HG03175 (cell line): ENCODE results near the gene ARMC9.
"Not testable (repeated sequence)": the region's sequence is repeated elsewhere in the genome, so short reads cannot be mapped to it uniquely, and the experiment has no call there.

Source experiments
- ATAC-seq: cut with Tn5 transposase; IDR thresholded peaks from one replicate; pipeline ENCODE4 v1.9.1; 2021; ENCODE audit warnings: mild to moderate bottlenecking, moderate library complexity; ENCODE audit not compliant: unreplicated experiment

The ARMC9 gene

DNA sequence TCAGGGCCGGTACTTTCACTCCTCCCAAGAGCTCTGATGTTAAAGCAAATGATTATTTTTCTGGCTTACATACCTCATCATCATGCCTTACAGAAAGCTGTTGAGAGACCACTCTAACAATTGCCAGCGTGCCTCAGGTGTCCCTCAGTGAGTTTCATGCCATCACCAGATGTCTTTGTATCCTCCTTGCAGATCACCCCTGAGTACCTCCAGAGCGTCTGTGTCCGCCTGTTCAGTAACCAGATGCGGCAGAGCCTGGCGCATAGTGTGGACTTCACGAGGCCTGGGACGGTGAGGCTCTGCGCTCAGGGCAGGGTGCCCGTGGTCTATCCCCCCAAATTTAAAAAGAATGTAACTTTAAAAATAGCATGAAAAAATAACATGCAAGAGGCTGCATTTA, 41.3 kb downstream of the ARMC9 start:
- ATAC-seq: no peak

- no peak for ATAC-seq
Observed at GRCh38 chr2:231241755-231242507, 43.5 kb downstream of the ARMC9 start.

DNA sequence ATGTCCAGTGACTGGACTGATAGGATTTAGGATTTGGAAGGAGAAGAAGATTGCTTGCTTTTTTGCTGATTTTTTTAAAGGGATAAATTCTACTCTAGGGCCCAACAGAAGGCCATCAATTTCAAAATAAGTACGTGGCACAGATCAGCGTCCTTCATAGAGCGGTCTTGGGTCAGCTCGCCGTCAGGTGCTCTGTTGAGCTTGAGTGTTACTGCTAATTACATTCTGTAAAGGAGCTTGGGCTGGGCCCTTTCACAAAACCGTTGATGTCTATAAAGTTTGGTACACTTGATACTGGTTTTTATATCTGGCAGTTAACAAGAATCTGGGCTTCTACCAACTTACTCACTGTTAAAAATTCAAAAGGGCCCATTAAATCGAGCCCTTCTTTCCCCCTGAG, 45.4 kb downstream of the ARMC9 start:
- no peak for ATAC-seq

DNA sequence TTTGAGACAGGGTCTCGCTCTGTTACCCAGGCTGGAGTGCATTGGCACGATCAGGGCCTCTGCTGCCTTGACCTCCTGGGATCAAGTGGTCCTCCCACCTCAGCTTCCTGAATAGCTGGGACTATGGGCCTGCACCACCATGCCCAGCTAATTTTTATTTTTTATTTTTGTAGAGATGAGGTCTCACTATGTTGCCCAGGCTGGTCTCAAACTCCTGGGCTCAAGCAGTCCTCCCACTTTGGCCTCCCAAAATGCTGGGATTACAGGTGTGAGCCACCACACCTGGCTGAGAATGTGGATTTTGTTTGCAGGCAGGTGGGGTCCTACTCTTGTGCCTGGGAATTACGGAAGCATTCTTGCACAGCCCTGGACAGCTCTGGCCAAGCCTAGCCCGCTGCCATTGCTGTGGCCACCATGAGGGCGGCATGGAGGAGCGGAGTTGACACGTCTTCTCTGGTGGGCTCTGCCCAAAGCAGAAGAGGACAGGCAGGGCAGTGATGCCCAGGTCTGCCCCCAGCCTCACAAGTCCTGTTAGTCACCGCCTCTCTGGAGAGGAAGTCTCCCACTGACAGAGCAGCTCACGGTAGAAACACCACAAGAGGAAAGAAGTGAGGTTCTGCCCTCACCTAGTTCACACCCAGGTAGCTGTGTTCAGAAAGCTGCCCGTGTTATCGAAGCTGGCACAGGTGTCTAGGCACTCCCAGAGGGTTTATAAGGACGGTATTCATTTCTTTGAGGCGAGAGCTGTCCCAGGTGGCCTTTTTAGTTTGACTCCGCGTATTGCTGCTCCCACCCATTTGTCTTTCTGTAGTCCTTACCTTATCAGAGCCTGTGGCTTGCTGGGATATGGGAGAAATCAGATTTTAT, 46.2 kb downstream of the ARMC9 start:
- no peak for ATAC-seq

- no peak for ATAC-seq
Observed at GRCh38 chr2:231245249-231246094, 47.0 kb downstream of the ARMC9 start.

DNA sequence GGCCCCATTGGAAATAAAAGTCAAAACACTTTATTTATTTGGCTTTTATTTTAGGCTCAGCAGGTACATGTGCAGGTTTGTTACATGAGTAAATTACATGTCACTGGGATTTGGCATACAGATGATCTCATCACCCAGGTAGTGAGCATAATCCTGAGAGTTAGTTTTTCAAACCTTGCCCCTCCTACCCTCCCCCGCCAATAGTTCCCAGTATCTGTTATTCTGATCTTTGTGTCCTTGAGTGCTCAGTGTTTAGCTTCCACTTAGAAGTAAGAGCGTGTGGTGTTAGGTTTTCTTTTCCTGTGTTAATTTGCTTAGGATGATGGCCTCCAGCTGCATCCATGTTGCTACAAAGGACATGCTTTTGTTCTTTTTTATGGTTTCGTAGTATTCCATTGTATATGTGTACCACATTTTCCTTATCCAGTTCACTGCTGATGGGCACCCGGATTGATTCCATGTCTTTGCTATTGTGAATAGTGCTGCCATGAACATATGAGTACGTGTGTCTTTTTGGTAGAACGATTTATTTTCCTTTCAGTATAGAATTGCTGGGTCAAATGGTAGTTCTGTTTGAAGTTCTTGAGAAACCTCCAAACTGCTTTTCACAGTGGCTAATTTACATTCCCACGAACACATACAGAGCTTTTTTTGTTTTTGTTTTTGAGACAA, 47.9 kb downstream of the ARMC9 start:
- no peak for ATAC-seq

DNA sequence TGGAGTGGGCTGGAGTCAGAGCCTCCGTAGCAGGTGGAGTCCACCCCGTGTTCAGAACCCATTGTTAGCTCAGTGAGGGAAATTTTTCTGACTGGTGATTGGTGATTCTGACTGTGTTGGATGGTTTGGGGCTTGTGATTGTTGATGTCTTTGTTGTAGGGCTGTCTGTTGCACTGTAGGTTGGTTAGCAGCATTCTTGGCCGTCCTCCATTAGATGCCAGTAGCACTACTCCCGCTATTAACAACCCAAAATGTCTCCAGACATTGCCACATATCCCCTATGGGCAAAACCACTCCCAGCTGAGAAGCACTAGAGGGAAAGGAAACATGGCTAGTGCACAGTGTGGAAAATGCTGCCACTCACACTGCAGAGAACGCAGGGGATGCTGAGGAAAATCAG, 51.7 kb downstream of the ARMC9 start:
- no peak for ATAC-seq

DNA sequence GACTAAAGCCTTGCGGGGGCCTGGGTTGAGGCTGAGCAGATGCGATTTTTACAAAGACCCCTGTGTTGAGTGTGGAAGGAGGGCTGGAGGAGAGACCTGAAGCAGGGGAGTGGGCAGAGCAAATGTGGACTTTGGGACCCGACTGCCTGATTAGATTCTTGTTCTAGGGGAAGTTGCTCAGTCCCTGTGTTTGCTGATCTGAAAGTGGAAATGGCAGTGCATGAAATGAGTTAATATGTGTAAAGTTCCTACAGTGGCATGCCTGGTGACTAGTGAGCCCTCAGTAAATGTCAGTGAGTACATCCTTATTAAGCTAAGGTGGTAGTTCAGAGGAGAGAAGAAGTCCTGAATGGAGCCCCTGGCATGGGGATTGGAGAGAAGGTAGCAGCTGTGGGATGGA, 52.3 kb downstream of the ARMC9 start:
- ATAC-seq: no peak

DNA sequence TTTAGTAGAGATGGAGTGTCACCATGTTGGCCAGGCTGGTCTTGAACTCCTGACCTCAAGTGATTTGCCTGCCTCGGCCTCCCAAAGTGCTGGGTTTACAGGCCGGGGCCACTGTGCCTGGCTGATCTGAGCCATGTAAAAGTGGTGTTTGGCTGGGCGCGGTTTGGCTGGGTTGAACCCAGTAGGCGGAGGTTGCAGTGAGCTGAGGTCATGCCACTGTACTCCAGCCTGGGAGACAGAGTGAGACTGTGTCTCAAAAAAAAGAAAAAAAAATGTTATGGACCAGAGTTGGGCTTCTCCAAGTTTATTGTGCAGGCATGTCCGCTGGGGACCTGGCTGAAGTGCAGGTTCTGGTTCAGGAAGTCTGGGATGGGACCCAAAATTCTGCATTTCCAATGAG, 54.9 kb downstream of the ARMC9 start:
- ATAC-seq: not testable (repeated sequence)

GRCh38 chr2:231256494-231256893, 58.1 kb downstream of the ARMC9 start:
- ATAC-seq: no peak

GRCh38 chr2:231257763-231258162, 59.3 kb downstream of the ARMC9 start:
- ATAC-seq: no peak

DNA sequence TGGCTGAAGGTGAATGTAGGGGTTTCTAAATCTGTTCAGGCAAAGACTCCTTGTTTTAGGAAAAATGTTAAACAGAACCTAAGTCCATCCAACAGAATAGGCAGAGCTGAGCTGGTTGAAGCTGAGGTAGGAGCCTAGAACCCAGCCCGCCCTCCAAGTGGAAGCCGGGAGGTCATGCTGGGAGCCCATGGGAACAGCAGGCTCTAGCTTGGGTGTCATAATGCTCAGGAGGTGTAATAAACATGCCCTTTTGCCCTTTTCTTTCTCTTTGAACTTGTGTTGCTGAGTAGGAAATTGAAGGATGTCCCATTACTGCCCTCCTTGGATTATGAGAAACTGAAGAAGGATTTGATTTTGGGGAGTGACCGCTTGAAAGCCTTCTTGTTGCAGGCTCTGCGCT, 60.3 kb downstream of the ARMC9 start:
- ATAC-seq: no peak

GRCh38 chr2:231259104-231259503, 60.7 kb downstream of the ARMC9 start:
- no peak for ATAC-seq

GRCh38 chr2:231260442-231261208, 62.2 kb downstream of the ARMC9 start:
- no peak for ATAC-seq

DNA sequence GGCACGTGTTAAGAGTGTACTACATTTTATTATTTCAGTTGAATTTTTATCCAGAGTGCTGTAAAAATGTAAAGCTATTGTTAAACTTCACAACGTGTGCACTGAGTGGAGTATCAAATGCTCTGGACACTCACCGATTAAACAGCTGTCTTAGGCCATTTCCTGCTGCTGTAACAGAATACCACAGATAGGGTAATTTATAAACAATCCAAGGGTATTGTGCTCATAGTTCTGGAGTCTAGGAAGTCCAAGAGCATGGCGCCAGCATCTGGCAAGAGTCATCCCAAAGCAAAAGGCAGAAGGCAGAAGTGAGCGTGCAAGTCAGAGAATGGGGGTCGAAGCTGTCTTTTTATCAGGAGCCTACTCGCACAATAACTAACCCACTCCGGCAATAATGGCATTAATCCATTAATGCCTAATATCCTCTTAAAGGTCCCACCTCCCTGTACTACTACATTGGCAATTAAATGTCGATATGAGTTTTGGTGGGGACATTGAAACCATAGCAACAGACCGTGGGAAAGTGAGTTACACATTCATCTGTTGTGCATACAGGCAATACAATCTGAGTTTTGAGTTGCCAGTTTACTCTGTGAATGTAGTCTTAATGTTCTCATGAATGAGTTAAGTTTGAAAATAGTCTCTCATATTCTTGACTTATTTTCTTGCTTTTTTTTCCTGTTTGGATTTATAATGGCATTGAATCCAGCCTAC, 64.8 kb downstream of the ARMC9 start:
- no peak for ATAC-seq

- no peak for ATAC-seq
Observed at GRCh38 chr2:231270221-231271114, 72.0 kb downstream of the ARMC9 start.

DNA sequence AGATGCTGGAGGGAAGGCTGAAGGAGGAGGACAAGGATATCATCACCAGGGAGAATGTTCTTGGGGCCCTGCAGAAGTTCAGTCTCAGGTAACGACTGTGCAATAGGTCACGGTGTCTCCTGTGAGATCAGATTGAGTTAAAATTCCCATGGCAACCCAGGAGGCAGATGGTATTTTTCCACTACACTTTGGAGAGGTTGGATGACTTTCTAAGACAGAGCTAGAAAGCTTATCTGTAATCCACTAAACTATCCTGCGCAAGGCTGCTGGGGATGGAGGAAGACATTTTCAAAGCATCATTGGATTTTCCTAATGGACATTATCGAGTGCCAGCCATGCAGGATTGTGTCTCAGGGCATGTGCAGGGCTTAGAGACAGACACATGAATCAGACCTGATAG, 74.6 kb downstream of the ARMC9 start:
- ATAC-seq: no peak

GRCh38 chr2:231276987-231277386, 78.6 kb downstream of the ARMC9 start:
- ATAC-seq: no peak
